K562 (cell line): ENCODE results near the gene PPIAL4G.

Source experiments
- EP300 ChIP-seq: IDR thresholded peaks from 2 replicates; pipeline ENCODE4 v1.6.1; 2012; ENCODE audit warnings: low read length, improper control_type of control experiment
- FOXA1 ChIP-seq: fragments of 450-650 bp; IDR thresholded peaks from 2 replicates; pipeline ENCODE4 v1.6.1; 2016; ENCODE audit warnings: mild to moderate bottlenecking, borderline replicate concordance
- NR2F6 ChIP-seq: fragments of 450-650 bp; formaldehyde crosslinking; IDR thresholded peaks from 2 replicates; pipeline ENCODE4 v1.4.0; 2020; ENCODE audit warnings: mild to moderate bottlenecking
- PCBP2 ChIP-seq: fragments of 200-400 bp; formaldehyde crosslinking; IDR thresholded peaks from 2 replicates; pipeline ENCODE4 v1.6.1; 2018; ENCODE audit warnings: low read length, low read depth, mild to moderate bottlenecking, moderate library complexity; ENCODE audit not compliant: poor library complexity, severe bottlenecking
- POLR2A ChIP-seq: fragments of 450-650 bp; conservative IDR thresholded peaks from 2 replicates; pipeline ENCODE4 v1.6.1; 2016
- RCOR1 ChIP-seq, 2 experiments: IDR thresholded peaks; 2 replicates each; pipeline ENCODE4 v1.6.1; 2012; ENCODE audit warnings: low read depth in 2 of 2, low read length in 2 of 2, borderline replicate concordance in 1 of 2, improper control_type of control experiment in 1 of 2
- TEAD4 ChIP-seq, 2 experiments: sonication (generic) in 1 of 2; formaldehyde crosslinking in 1 of 2; IDR thresholded peaks; 2 replicates each; pipeline versions ENCODE4 v1.6.1 to v1.8.0; 2012 to 2022; ENCODE audit warnings: borderline replicate concordance in 1 of 2, inconsistent platforms in 1 of 2, low read length in 1 of 2, mild to moderate bottlenecking in 1 of 2, missing genetic modification reagents in 1 of 2
- USF2 ChIP-seq: sonication (generic); formaldehyde crosslinking; IDR thresholded peaks from 2 replicates; pipeline ENCODE4 v1.5.0; 2020; ENCODE audit warnings: missing genetic modification reagents
- ZFP30 ChIP-seq: fragments of 250-450 bp; sonication (Bioruptor Pico); IDR thresholded peaks from 2 replicates; pipeline ENCODE4 v1.8.0; 2022; ENCODE audit warnings: moderate library complexity, mild to moderate bottlenecking, inconsistent platforms, borderline replicate concordance
- TF ChIP-seq, protein P1 (sequence below), 3 experiments: IDR thresholded peaks in 2 of 3; conservative IDR thresholded peaks in 1 of 3; 2 replicates each; pipeline ENCODE4 v1.5.1; 2011 to 2012; ENCODE audit warnings: low read length in 3 of 3, mild to moderate bottlenecking in 3 of 3, control low read depth in 2 of 3, improper control_type of control experiment in 1 of 3, inconsistent platforms in 1 of 3, low read depth in 1 of 3, mixed read lengths in 1 of 3, moderate library complexity in 1 of 3; ENCODE audit not compliant: insufficient read depth in 2 of 3
- TF ChIP-seq, protein P2 (sequence below), 2 experiments: fragments of 450-650 bp in 1 of 2; IDR thresholded peaks; 2 replicates each; pipeline ENCODE4 v1.6.1; 2011 to 2017; ENCODE audit warnings: low read depth in 2 of 2, antibody characterized with exemption in 1 of 2, borderline replicate concordance in 1 of 2, low read length in 1 of 2, mild to moderate bottlenecking in 1 of 2, mixed read lengths in 1 of 2; ENCODE audit not compliant: control insufficient read depth in 1 of 2

GRCh38 chr1:148434832-148435231 lies 48.3 kb downstream of the PPIAL4G start:
- TF ChIP-seq RCOR1 (IDR thresholded peaks at IDR 0.05; ENCODE audit: borderline replicate concordance in 1 of 2, low read depth in 2 of 2, low read length in 2 of 2) (no peak), POLR2A (no peak), USF2 (CRISPR knock-in tag) (no peak), PCBP2 (no peak), FOXA1 (no peak), EP300 (no peak), ZFP30 (no peak), NR2F6 (no peak), TEAD4 (IDR thresholded peaks at IDR 0.05; ENCODE audit: low read length) (no peak), TEAD4 (CRISPR knock-in tag; IDR thresholded peaks at IDR 0.05; ENCODE audit: borderline replicate concordance) (no peak)
- TF ChIP-seq, protein P1, sequence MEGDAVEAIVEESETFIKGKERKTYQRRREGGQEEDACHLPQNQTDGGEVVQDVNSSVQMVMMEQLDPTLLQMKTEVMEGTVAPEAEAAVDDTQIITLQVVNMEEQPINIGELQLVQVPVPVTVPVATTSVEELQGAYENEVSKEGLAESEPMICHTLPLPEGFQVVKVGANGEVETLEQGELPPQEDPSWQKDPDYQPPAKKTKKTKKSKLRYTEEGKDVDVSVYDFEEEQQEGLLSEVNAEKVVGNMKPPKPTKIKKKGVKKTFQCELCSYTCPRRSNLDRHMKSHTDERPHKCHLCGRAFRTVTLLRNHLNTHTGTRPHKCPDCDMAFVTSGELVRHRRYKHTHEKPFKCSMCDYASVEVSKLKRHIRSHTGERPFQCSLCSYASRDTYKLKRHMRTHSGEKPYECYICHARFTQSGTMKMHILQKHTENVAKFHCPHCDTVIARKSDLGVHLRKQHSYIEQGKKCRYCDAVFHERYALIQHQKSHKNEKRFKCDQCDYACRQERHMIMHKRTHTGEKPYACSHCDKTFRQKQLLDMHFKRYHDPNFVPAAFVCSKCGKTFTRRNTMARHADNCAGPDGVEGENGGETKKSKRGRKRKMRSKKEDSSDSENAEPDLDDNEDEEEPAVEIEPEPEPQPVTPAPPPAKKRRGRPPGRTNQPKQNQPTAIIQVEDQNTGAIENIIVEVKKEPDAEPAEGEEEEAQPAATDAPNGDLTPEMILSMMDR (IDR thresholded peaks at IDR 0.05 in 2 of 3, conservative IDR thresholded peaks at IDR 0.05 in 1 of 3; ENCODE audit: insufficient read depth in 2 of 3, low read depth in 1 of 3, low read length in 3 of 3) = no peak
- TF ChIP-seq, protein P2, sequence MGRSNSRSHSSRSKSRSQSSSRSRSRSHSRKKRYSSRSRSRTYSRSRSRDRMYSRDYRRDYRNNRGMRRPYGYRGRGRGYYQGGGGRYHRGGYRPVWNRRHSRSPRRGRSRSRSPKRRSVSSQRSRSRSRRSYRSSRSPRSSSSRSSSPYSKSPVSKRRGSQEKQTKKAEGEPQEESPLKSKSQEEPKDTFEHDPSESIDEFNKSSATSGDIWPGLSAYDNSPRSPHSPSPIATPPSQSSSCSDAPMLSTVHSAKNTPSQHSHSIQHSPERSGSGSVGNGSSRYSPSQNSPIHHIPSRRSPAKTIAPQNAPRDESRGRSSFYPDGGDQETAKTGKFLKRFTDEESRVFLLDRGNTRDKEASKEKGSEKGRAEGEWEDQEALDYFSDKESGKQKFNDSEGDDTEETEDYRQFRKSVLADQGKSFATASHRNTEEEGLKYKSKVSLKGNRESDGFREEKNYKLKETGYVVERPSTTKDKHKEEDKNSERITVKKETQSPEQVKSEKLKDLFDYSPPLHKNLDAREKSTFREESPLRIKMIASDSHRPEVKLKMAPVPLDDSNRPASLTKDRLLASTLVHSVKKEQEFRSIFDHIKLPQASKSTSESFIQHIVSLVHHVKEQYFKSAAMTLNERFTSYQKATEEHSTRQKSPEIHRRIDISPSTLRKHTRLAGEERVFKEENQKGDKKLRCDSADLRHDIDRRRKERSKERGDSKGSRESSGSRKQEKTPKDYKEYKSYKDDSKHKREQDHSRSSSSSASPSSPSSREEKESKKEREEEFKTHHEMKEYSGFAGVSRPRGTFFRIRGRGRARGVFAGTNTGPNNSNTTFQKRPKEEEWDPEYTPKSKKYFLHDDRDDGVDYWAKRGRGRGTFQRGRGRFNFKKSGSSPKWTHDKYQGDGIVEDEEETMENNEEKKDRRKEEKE (IDR thresholded peaks at IDR 0.05; ENCODE audit: borderline replicate concordance in 1 of 2, control insufficient read depth in 1 of 2, low read depth in 2 of 2, low read length in 1 of 2) = no peak
